ENCODE measurements around the gene PPP1R12C. TPM values are rescaled to one million over a fixed set of nuclear protein-coding genes. Genes with fewer than 3 reads are reported as not detected.

Gene PPP1R12C
- total RNA-seq, 1 experiment from 2014 or later, result 30.5 TPM

DNA sequence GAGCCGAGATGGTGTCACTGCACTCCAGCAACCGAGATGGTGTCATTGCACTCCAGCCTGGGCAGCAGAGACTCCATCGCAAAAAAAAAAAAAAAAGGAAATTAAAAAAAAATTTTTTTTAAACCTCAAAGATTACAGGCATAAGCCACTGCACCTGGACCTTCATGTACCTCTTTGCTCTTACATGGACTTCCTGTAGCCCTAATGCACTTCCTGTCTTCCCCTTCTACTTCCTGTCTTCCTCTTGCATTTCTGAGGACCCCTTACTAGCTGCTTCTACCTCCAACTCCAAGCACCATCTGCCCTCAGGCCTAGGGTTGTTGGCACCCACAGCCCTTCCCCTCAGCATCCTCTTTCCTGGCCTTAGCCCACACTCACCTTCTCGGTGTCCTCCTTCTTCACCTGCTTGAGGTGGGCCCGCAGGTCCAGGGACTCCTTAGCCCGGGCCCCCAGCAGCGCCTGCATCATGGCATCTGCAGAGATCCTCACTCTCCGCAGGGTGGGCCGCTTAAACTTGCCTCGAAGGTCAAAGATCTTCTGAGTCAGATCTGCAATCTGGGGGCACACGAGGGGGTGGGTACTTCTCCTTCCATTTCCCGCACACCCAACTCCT, 36.3 kb upstream of the PPP1R12C start:
- Histone ChIP-seq H3K4me1 (peaks cover 28% of the 10 kb centered on the region), H3K27ac (no peak overlapping the region), H3K27me3 (no peaks in the 10 kb centered on the region), H3K36me3 (no peaks in the 10 kb centered on the region), H3K4me3 (no peak overlapping the region), H3K9me3 (replicated peaks) (no peaks in the 10 kb centered on the region)
- DNase-seq, result no peak

DNA sequence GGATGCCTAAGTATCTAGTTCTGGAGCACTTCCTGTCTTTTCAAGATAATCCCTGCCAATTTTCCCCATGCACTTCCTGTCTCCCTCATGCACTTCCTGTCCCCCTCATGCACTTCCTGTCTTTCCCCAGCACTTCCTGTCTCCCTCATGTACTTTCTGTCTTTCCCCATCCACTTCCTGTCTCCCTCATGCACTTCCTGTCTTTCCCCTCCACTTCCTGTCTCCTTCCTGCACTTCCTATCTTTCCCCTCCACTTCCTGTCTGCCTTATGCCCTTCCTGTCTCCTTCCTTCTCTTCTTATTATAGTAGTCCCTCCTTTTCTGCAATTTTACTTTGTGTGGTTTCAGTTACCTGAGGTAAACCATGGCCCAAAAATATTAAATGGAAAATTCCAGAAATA, 34.6 kb upstream of the PPP1R12C start:
- H3K4me1 ChIP-seq, result peaks cover 22% of the 10 kb centered on the region
- no peak overlapping the region; the same call in 1 of the 2 replicates for H3K27ac ChIP-seq
- no peaks in the 10 kb centered on the region for H3K9me3 ChIP-seq (replicated peaks)
- no peaks in the 10 kb centered on the region for H3K36me3 ChIP-seq
- H3K4me3 ChIP-seq, result no peak overlapping the region
- H3K27me3 ChIP-seq, result no peaks in the 10 kb centered on the region
- peak; percentile 45 to 75 for DNase-seq

DNA sequence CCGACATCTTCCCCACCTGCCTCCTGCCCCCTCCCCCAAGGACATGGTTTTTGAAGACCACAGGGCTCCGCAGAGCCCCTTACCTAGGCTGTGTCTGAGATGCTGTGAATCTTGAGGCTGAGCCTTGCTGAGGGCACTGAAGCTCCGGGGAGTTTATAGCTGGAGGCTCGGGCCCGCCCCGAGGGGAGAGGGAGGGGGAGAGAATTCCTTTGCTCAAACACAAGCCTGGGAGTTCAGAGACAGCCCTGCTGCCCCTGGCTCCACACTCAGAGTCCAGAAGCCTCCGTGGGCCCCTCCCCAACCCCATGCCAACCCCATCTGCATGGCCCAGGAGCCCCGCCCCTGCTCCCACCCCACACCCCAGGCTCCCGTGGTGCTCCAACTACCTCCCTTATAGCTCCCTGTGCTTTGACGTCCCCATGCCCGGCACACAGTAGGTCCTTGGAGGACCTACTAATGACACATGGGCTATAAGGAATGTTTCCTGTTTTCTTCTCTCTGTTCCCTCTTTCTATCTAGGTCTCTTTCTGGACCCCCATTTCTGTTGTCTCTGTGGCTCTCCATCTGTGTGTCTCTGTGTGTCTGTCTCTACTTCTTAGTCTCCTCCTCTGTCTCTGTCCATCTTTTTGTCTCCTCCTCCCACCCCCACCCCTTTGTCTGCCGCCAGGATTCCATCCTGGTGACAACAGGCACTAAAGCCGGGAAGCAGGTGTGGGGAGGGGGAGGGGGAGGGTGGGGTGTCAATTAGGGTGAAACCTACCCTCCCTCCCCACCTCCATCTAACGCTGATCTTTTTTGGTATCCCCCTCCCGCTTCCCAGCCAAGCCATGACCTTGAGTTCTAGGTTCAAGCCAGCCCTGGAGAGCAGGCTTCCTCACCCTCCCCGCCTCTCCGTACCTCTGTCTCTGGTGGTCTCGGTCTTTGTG, 31.9 kb upstream of the PPP1R12C start, which contains the start of gene TNNT1:
Gene TNNT1 (minus strand): TSS at position 129 of the 926 bp plus-strand sequence. CDS start 2,049 bp downstream, outside the sequence.
- peak; percentile 92 to 93 for DNase-seq
- Histone ChIP-seq H3K36me3 (peaks cover 15% of the 10 kb centered on the region), H3K27ac (peak within 1 kb of the TSS; percentile 88), H3K9me3 (replicated peaks) (no peaks in the 10 kb centered on the region), H3K4me1 (peaks cover 24% of the 10 kb centered on the region), H3K4me3 (peak within 1 kb of the TSS; percentile 72), H3K27me3 (no peaks in the 10 kb centered on the region)

DNA sequence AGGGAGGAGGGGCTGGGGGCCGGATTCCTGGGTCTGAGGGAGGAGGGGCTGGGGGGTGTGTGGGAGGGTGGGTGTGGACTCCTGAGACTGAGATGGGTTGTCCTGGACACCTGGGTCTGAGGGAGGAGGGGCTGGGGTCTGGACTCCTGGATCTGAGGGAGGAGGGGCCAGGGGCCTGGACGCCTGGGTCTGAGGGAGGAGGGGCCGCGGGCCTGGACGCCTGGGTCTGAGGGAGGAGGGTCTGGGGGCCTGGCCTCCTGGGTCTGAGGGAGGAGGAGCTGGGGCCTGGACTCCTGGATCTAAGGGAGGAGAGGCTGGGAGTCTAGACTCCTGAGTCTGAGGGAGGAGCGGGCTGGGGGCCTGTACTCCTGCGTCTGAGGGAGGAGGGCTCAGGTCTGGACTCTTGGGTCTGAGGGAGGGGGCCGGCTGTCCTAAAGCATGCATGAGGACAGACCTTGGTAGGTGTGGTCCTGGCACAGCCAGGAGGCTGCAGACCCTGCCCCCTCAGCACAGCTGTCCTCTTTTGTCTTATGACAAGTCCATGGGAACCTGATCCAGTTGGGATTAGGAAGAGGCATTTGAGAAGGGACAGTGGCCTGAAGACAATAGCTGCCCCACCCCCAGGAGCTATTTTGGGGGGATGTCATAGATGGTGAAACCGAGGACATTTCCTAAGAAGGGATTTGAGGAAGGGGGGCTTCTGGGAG, 30.3 kb upstream of the PPP1R12C start:
- H3K4me1 ChIP-seq, result peaks cover 24% of the 10 kb centered on the region
- peak overlapping the region; percentile 88 for H3K27ac ChIP-seq
- H3K36me3 ChIP-seq, result peaks cover 25% of the 10 kb centered on the region
- no peaks in the 10 kb centered on the region for H3K27me3 ChIP-seq
- peak overlapping the region; percentile 72 for H3K4me3 ChIP-seq
- peak; percentile 95 for DNase-seq
- no peaks in the 10 kb centered on the region for H3K9me3 ChIP-seq (replicated peaks)

GRCh38 chr19:55146705-55147273, 29.4 kb upstream of the PPP1R12C start:
- peak; percentile 81 to 82 for DNase-seq
- Histone ChIP-seq H3K9me3 (replicated peaks) (no peaks in the 10 kb centered on the region), H3K27me3 (no peaks in the 10 kb centered on the region), H3K4me3 (peak overlapping the region; percentile 58), H3K4me1 (peaks cover 24% of the 10 kb centered on the region), H3K36me3 (peaks cover 28% of the 10 kb centered on the region), H3K27ac (peak overlapping the region; percentile 21; the same call in 1 of the 2 replicates)

GRCh38 chr19:55146078-55146704, 28.8 kb upstream of the PPP1R12C start:
- H3K36me3 ChIP-seq, result peaks cover 31% of the 10 kb centered on the region
- peak; percentile 55 to 63 for DNase-seq
- H3K4me1 ChIP-seq, result peaks cover 19% of the 10 kb centered on the region
- H3K27ac ChIP-seq, result no peak overlapping the region; the same call in 1 of the 2 replicates
- H3K9me3 ChIP-seq (replicated peaks), result no peaks in the 10 kb centered on the region
- H3K4me3 ChIP-seq, result peak overlapping the region; percentile 58
- H3K27me3 ChIP-seq, result no peaks in the 10 kb centered on the region

DNA sequence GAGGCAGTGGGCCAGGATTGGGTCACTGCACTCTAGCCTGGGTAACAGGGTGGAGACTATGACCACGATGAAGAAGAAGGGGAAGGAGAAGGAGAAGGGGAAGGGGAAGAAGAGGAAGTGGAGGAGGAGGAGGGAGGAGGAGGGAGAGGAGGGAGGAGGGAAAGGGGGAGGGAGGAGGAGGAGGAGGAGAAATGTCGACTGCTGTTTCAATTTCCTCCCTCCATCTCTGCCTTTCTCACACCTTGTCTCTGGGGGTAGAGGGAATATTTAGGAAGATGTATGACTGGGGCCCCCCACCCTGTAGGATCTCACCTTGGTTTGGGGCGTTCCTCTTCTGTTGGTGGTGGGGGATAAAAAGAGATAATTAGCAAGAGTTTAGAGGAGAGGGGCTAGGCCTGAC, 27.8 kb upstream of the PPP1R12C start:
- H3K4me1 ChIP-seq, result peaks cover 11% of the 10 kb centered on the region
- no peak overlapping the region for H3K4me3 ChIP-seq
- no peak overlapping the region for H3K27ac ChIP-seq
- no peaks in the 10 kb centered on the region for H3K9me3 ChIP-seq (replicated peaks)
- H3K27me3 ChIP-seq, result no peaks in the 10 kb centered on the region
- H3K36me3 ChIP-seq, result peaks cover 39% of the 10 kb centered on the region
- no peak for DNase-seq

DNA sequence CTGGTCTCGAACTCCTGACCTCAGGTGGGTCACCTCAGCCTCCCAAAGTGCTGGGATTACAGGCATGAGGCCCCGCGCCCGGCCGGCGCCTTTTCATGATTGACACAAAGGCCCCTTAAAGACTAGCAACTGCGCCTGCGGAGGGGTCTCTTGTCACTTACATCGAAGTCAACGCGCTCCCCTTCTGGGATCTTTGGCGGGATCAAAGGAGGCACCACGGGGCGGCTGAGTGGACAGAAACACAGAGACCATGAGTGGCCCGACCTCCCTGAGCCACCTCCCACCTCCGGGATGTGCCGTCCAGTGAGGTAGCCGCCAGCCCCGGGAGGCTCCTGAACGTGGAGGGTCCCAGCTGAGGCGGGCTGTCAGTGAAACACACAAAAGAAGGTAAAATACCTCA, 24.3 kb upstream of the PPP1R12C start:
- no peak for DNase-seq
- Histone ChIP-seq H3K4me1 (0 out of 2 replicates have a peak, but pooled peaks cover 2% of the 10 kb centered on the region), H3K4me3 (no peak overlapping the region), H3K27me3 (no peaks in the 10 kb centered on the region), H3K36me3 (peaks cover 62% of the 10 kb centered on the region), H3K9me3 (replicated peaks) (no peaks in the 10 kb centered on the region), H3K27ac (no peak overlapping the region)

GRCh38 chr19:55137915-55138314, 20.5 kb upstream of the PPP1R12C start:
- Histone ChIP-seq H3K9me3 (replicated peaks) (no peaks in the 10 kb centered on the region), H3K36me3 (peaks cover 62% of the 10 kb centered on the region), H3K27me3 (no peaks in the 10 kb centered on the region), H3K4me3 (no peak overlapping the region), H3K27ac (no peak overlapping the region), H3K4me1 (no peaks in the 10 kb centered on the region)
- DNase-seq, result no peak

- Histone ChIP-seq H3K27ac (no peak overlapping the region), H3K4me3 (no peak overlapping the region), H3K4me1 (no peaks in the 10 kb centered on the region), H3K27me3 (no peaks in the 10 kb centered on the region), H3K9me3 (replicated peaks) (no peaks in the 10 kb centered on the region), H3K36me3 (peaks cover 63% of the 10 kb centered on the region)
- no peak for DNase-seq
Observed at GRCh38 chr19:55136399-55137102, 19.1 kb upstream of the PPP1R12C start.

- Histone ChIP-seq H3K27ac (no peak overlapping the region), H3K9me3 (replicated peaks) (no peaks in the 10 kb centered on the region), H3K36me3 (peaks cover 49% of the 10 kb centered on the region), H3K4me1 (no peaks in the 10 kb centered on the region), H3K27me3 (no peaks in the 10 kb centered on the region), H3K4me3 (no peak overlapping the region)
- DNase-seq, result no peak
Observed at GRCh38 chr19:55134736-55135135, 17.3 kb upstream of the PPP1R12C start.

DNA sequence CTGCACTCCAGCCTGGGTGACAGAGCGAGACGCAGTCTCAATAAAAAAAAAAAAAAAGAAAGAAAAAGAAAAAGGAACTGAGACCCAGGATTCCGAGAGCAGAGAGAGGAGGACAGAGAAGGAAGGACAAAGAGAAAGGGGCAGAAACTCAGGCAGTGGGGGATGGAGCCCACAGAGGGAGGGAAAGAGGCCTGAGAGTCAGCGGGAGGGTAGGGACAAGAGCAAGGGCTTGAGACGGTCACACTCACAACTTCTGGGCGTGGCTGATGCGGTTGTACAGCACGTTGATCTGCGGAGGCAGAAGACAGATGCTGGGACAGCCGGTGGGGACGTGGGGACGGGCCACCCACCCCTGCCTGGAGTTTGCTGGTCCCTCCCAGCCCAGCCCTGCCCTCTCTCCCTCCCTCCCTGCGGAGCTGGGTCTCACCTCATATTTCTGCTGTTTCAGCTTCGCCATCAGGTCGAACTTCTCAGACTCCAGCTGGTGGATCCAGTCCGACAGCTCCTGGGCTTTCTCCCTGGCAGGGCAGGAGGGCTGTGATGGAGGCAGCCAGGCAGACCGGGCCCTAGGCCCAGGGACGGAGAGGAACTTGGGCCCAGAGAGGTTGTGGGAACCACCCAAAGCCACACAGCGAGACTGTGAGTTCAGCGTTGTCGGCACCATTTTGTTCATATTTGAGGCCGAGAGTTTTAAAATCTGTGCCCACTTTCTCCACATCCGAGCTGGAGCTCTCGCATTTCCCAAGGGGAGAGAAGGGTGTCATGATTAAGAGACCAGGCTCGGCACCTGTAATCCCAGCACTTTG, 16.4 kb upstream of the PPP1R12C start:
- Histone ChIP-seq H3K27ac (no peak overlapping the region), H3K27me3 (no peaks in the 10 kb centered on the region), H3K9me3 (replicated peaks) (no peaks in the 10 kb centered on the region), H3K36me3 (peaks cover 40% of the 10 kb centered on the region), H3K4me1 (no peaks in the 10 kb centered on the region), H3K4me3 (no peak overlapping the region)
- no peak for DNase-seq
